K562 (cell line): ENCODE measurements around the gene HDAC3. TPM values are rescaled to one million over a fixed set of nuclear protein-coding genes. Genes with fewer than 3 reads are reported as not detected.

ENCODE experiments used
- ARNT ChIP-seq, 2 experiments: fragments of 450-650 bp; IDR thresholded peaks; 2 replicates each; pipeline ENCODE4 v1.6.1; 2016; ENCODE audit warnings: mild to moderate bottlenecking in 1 of 2
- DPF2 ChIP-seq: fragments of 450-650 bp; IDR thresholded peaks from 2 replicates; pipeline ENCODE4 v1.6.1; 2016
- ETV5 ChIP-seq: sonication (generic); formaldehyde crosslinking; IDR thresholded peaks from 2 replicates; pipeline ENCODE4 v1.4.0; 2020; ENCODE audit warnings: low read depth, mild to moderate bottlenecking, missing genetic modification reagents
- FOXA3 ChIP-seq, 2 experiments: fragments of 450-650 bp in 1 of 2; sonication (generic) in 1 of 2; formaldehyde crosslinking; IDR thresholded peaks in 1 of 2; conservative IDR thresholded peaks in 1 of 2; 2 replicates each; pipeline versions ENCODE4 v1.4.0 to v1.8.0; 2020 to 2022; ENCODE audit warnings: mild to moderate bottlenecking in 2 of 2, missing genetic modification reagents in 1 of 2
- GABPA ChIP-seq: fragments of 200-800 bp; sonication (Bioruptor generic); conservative IDR thresholded peaks from 2 replicates; pipeline ENCODE4 v1.6.1; 2016; ENCODE audit warnings: low read depth, missing genetic modification characterization, missing compliant biosample characterization
- NKRF ChIP-seq: fragments of 450-650 bp; IDR thresholded peaks from 2 replicates; pipeline ENCODE4 v1.6.1; 2016; ENCODE audit warnings: borderline replicate concordance
- ZNF197 ChIP-seq: fragments of 200-800 bp; sonication (Bioruptor generic); IDR thresholded peaks from 2 replicates; pipeline ENCODE4 v1.6.1; 2016; ENCODE audit warnings: low read depth, missing genetic modification characterization, missing compliant biosample characterization
- polyA plus RNA-seq, 8 experiments: library from polyadenylated mRNA; depleted of rRNA in 4 of 8; stranded (reverse) in 5 of 8; unstranded in 3 of 8; fragments of >200 nt; fragmentation: Nextera tagmentation in 2 of 8; fragmentation: Illumina TruSeq in 1 of 8; extraction: Ambion mirVana in 2 of 8; extraction: Trizol in 1 of 8; gene quantifications; 2 replicates each; pipeline versions ENCODE4 v1.2.1 to v1.2.3, GENCODE V29; 2011 to 2014; ENCODE audit warnings: inconsistent platforms in 1 of 8, missing spikeins in 1 of 8
- total RNA-seq, 7 experiments: library from RNA; depleted of rRNA in 6 of 7; stranded (reverse); fragments of >200 nt in 6 of 7; fragmentation: Illumina TruSeq in 2 of 7; extraction: Trizol in 2 of 7; gene quantifications; 2 replicates each; pipeline versions ENCODE4 v1.2.1 to v1.2.3, GENCODE V29; 2011 to 2021; ENCODE audit warnings: low replicate concordance in 1 of 7
- TF ChIP-seq, protein P1 (sequence below), 2 experiments: fragments of 200-800 bp in 1 of 2; sonication (Bioruptor generic) in 1 of 2; sonication (generic) in 1 of 2; formaldehyde crosslinking in 1 of 2; IDR thresholded peaks in 1 of 2; conservative IDR thresholded peaks in 1 of 2; 2 replicates each; pipeline versions ENCODE4 v1.5.0 to v1.6.1; 2016 to 2020; ENCODE audit warnings: missing compliant biosample characterization in 1 of 2, missing genetic modification characterization in 1 of 2, missing genetic modification reagents in 1 of 2
- TF ChIP-seq, protein P2 (sequence below): fragments of 250-450 bp; sonication (Bioruptor Pico); IDR thresholded peaks from 2 replicates; pipeline ENCODE4 v1.9.0; 2021; ENCODE audit warnings: mild to moderate bottlenecking, inconsistent platforms
- TF ChIP-seq, protein P3 (sequence below): fragments of 450-650 bp; formaldehyde crosslinking; IDR thresholded peaks from 2 replicates; pipeline ENCODE4 v1.4.0; 2022; ENCODE audit warnings: missing genetic modification characterization

Gene HDAC3
- total and polyA plus RNA-seq, 9 of the 15 experiments (the other 6 are each of a cell fraction or from before 2014, with no cell fraction given) = 89.7 to 191 (median 119) TPM

GRCh38 chr5:141681295-141681694 lies 44.6 kb upstream of the HDAC3 start (continued):
- TF ChIP-seq ARNT (IDR thresholded peaks at IDR 0.05) (peak in 1 of 2 experiments; percentile 43; a peak in 1 of 4 replicates), GABPA (tag) (0 out of 2 replicates have a peak, but pooled peaks have one; percentile 29), ZNF197 (no peak), DPF2 (peak; percentile 47; the same call in 1 of the 2 replicates), FOXA3 (CRISPR knock-in tag; conservative IDR thresholded peaks at IDR 0.05 in 1 of 2, IDR thresholded peaks at IDR 0.05 in 1 of 2) (0 out of 4 replicates have a peak, but pooled peaks of 1 of the 2 experiments have one; percentile 19), ETV5 (CRISPR knock-in tag) (peak; percentile 34; the same call in 1 of the 2 replicates), NKRF (0 out of 2 replicates have a peak, but pooled peaks have one; percentile 42)
- TF ChIP-seq, protein P1, sequence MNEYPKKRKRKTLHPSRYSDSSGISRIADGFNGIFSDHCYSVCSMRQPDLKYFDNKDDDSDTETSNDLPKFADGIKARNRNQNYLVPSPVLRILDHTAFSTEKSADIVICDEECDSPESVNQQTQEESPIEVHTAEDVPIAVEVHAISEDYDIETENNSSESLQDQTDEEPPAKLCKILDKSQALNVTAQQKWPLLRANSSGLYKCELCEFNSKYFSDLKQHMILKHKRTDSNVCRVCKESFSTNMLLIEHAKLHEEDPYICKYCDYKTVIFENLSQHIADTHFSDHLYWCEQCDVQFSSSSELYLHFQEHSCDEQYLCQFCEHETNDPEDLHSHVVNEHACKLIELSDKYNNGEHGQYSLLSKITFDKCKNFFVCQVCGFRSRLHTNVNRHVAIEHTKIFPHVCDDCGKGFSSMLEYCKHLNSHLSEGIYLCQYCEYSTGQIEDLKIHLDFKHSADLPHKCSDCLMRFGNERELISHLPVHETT (CRISPR knock-in tag; conservative IDR thresholded peaks at IDR 0.05 in 1 of 2, IDR thresholded peaks at IDR 0.05 in 1 of 2) = no peak
- TF ChIP-seq, protein P2, sequence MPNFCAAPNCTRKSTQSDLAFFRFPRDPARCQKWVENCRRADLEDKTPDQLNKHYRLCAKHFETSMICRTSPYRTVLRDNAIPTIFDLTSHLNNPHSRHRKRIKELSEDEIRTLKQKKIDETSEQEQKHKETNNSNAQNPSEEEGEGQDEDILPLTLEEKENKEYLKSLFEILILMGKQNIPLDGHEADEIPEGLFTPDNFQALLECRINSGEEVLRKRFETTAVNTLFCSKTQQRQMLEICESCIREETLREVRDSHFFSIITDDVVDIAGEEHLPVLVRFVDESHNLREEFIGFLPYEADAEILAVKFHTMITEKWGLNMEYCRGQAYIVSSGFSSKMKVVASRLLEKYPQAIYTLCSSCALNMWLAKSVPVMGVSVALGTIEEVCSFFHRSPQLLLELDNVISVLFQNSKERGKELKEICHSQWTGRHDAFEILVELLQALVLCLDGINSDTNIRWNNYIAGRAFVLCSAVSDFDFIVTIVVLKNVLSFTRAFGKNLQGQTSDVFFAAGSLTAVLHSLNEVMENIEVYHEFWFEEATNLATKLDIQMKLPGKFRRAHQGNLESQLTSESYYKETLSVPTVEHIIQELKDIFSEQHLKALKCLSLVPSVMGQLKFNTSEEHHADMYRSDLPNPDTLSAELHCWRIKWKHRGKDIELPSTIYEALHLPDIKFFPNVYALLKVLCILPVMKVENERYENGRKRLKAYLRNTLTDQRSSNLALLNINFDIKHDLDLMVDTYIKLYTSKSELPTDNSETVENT (CRISPR knock-in tag) = no peak
- TF ChIP-seq, protein P3, sequence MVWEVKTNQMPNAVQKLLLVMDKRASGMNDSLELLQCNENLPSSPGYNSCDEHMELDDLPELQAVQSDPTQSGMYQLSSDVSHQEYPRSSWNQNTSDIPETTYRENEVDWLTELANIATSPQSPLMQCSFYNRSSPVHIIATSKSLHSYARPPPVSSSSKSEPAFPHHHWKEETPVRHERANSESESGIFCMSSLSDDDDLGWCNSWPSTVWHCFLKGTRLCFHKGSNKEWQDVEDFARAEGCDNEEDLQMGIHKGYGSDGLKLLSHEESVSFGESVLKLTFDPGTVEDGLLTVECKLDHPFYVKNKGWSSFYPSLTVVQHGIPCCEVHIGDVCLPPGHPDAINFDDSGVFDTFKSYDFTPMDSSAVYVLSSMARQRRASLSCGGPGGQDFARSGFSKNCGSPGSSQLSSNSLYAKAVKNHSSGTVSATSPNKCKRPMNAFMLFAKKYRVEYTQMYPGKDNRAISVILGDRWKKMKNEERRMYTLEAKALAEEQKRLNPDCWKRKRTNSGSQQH (CRISPR knock-in tag) = 0 out of 2 replicates have a peak, but pooled peaks have one; percentile 32
